ENCODE results near the gene NUP188.

DNA sequence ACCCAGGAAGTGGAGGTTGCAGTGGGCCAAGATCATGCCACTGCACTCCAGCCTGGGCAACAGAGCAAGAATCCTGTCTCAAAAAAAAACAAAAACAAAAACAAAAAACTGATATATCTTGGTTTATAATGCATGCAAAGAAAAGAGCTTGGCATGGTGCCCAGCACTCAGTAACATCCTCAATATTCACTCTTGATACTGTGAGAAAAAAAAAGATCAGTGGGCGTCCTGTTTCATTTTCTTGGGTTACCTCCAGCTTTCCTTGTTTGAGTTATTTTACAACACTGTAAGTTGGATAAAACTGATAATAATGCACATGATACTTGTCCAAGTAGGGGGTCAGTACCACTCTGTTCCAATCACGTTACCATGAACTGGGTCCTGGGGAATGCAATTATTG lies 18.9 kb upstream of the NUP188 start:
- TF ChIP-seq EZH2 (IDR thresholded peaks at IDR 0.05) (no peak), POLR2AphosphoS5 (IDR thresholded peaks at IDR 0.05; ENCODE audit: borderline replicate concordance, low read depth, low read length) (no peak), FOXP2 (optimal IDR thresholded peaks at IDR 0.05; ENCODE audit: control extremely low read depth, extremely low read length, insufficient read depth) (no peak)

Data from SK-N-MC (cell line).